Measurements from ENCODE around the gene TRIB2. TPM values are rescaled to one million over a fixed set of nuclear protein-coding genes. Genes with fewer than 3 reads are reported as not detected.

The TRIB2 gene
- total RNA-seq, 1 donor from 2014 or later = 14.2 TPM

DNA sequence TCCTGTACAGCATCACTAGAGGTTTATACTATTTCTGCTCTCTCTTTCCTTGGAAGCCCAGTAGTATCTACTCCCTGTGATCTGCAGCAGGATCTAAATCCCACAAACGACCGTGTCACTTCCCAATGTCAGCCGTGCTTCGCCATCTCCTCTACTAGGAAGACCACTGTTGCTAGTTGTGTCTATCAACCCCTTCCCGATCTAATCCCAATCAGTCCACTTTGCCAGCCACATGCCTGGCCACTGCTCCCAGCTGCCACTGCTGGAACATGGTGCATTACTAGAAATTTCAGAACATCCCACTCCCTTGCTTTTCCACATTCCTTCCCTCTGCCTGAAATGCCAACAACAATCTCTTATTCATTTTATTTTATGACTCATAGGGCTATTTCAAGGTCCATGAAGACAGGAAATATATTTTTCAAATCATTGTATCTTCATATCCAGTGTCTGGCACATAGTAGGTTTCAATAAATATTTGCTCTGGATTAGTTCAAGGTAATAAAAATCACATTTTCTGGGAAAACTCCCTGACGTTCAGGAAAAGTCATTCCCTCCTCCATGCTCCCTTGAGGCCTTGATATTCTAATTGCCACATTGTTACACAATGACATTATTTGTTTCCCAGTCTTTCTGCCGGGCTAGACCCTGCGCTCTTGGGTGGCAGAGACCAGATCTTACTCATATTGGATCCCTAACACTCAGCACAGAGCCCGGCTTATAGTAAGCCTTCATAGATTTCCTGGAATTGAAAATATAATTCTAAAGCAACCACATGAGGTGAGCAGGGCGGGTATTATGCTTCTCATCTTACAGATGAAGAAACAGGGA, 2.1 kb upstream of the TRIB2 start:
- DNase-seq (ENCODE audit: low read depth) = peak; percentile 49
- TF ChIP-seq CTCF (conservative IDR thresholded peaks at IDR 0.05; ENCODE audit: low read depth, low read length) = no peak
- H3K4me3 ChIP-seq (ENCODE audit: low read depth, low read length) = no peak overlapping the region

DNA sequence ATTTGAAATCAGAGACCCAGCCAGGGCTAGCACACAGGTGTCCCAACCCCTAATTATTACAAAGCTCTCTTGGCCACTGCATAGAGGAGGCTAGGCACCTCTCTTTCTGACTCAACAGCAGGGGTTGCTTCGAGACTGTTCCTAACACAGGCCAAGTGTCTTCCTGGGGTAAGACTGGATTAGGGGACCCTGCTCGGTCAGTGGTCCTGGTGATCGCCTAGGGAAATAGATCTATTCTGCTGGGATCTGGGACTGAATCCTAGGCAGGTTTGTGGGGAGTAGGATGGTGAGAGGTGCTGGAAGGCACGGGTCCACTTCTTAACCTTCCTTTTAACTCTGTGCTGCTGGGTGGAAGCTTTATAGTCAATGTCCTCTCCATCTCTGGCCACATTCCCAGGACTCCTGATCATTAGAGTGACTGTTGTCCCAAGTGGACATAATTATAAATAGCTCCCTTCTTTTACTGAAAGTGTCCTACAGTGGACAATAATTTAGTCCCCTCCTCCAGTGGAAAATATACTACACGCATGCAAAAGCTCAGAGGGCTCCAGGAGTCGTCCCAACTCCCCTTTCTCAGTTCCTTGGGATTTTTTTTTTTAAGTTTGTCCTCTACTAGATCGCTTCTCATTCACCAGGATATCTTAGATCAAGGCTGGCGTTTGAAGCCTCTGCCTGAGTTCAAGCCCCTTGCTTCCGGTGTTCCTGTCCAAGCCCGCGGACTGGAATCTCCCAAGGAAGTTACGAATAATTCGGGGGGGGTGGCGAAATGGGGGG, 1.3 kb upstream of the TRIB2 start:
- peak overlapping the region; percentile 59 for H3K4me3 ChIP-seq (ENCODE audit: low read depth, low read length)
- DNase-seq (ENCODE audit: low read depth) = no peak
- TF ChIP-seq CTCF (conservative IDR thresholded peaks at IDR 0.05; ENCODE audit: low read depth, low read length) = no peak

DNA sequence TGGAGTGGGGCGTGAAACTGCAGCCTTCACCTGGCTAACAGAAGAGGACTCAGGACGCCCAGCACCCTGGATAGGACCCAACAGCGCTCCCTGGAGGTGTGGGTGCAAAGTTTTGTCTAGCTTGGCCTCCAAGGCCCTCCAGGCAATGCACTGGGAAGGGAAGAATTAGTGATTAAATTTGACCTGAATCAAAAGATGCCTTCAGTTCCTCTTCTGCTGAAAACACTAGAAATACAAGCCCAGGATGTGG, 779 bp upstream of the TRIB2 start:
- peak; percentile 44 for DNase-seq (ENCODE audit: low read depth)
- peak overlapping the region; percentile 59 for H3K4me3 ChIP-seq (ENCODE audit: low read depth, low read length)
- peak; percentile 79 for TF ChIP-seq CTCF (conservative IDR thresholded peaks at IDR 0.05; ENCODE audit: low read depth, low read length)

- peak; percentile 44 for TF ChIP-seq CTCF (conservative IDR thresholded peaks at IDR 0.05; ENCODE audit: low read depth, low read length)
- DNase-seq (ENCODE audit: low read depth) = no peak
- H3K4me3 ChIP-seq (ENCODE audit: low read depth, low read length) = peak overlapping the region; percentile 59
Observed at GRCh38 chr2:12717191-12718014, 667 bp downstream of the TRIB2 start.

GRCh38 chr2:12718015-12718671, 1.4 kb downstream of the TRIB2 start:
- DNase-seq (ENCODE audit: low read depth) = no peak
- no peak for TF ChIP-seq CTCF (conservative IDR thresholded peaks at IDR 0.05; ENCODE audit: low read depth, low read length)
- H3K4me3 ChIP-seq (ENCODE audit: low read depth, low read length) = peak overlapping the region; percentile 59

DNA sequence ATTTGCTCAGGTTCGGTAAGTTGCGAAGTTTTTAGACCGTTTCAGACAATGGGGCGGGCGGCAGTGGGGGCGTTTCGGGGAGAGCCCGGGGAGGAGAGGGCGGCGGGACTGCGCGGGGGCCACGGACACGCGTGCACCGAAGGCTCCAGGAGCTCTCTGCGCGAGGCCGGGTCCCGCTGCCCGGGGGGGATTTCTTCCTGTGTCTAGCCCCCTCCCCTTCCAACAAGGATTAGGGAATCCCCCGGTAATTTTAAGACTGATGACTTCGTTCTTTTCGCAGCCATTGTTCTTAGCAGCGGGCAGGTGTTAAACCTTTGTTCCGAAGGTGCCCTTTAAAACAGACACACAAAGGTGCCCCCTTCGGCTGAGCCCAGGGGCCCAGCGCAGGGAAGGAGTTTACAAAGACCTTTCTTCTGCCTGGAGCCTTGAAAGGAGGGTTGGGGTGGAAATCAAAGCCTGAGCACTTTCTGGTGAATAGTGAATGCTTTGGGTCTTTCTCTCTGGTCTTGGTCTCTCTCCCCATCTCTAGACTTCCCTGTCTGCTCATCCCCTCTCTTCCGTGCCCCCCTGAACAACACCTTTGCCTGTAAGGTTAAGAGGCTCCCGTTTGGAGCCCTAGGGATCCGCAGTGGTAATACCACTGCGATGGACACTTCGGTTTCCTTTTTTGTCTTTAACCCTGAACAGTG, 2.1 kb downstream of the TRIB2 start:
- no peak for TF ChIP-seq CTCF (conservative IDR thresholded peaks at IDR 0.05; ENCODE audit: low read depth, low read length)
- no peak for DNase-seq (ENCODE audit: low read depth)
- peak overlapping the region; percentile 59 for H3K4me3 ChIP-seq (ENCODE audit: low read depth, low read length)

Measured in epithelial cell of proximal tubule (primary cell).